ENCODE results near the gene AGO1. TPM values are rescaled to one million over a fixed set of nuclear protein-coding genes. Genes with fewer than 3 reads are reported as not detected.
"Not testable (repeated sequence)": the region's sequence is repeated elsewhere in the genome, so short reads cannot be mapped to it uniquely, and the experiment has no call there.

Gene AGO1
- polyA plus RNA-seq, 4 donors: 17.1 to 17.8 (median 17.4) TPM

GRCh38 chr1:35964277-35964676 lies 81.3 kb downstream of the AGO1 start:
- not testable (repeated sequence) for DNase-seq (ENCODE audit: low read depth in 4 of 4, low spot score in 3 of 4)

- no peak for DNase-seq (ENCODE audit: low read depth in 4 of 4, low spot score in 3 of 4)
These were observed 85.4 kb downstream of the AGO1 start for GRCh38 chr1:35968396-35968795.

GRCh38 chr1:35971601-35972000 lies 88.6 kb downstream of the AGO1 start:
- no peak for DNase-seq (ENCODE audit: low read depth in 4 of 4, low spot score in 3 of 4)

- DNase-seq (ENCODE audit: low read depth in 4 of 4, low spot score in 3 of 4): not testable (repeated sequence)
These were observed 89.6 kb downstream of the AGO1 start for GRCh38 chr1:35972631-35973030.

- no peak for DNase-seq (ENCODE audit: low read depth in 4 of 4, low spot score in 3 of 4)
These were observed 97.1 kb downstream of the AGO1 start for GRCh38 chr1:35980090-35980489.

Other genes starting within 250 kb of the AGO1 start
- gene PSMB2, start 241.7 kb upstream of the AGO1 start, polyA plus RNA-seq (ENCODE audit: insufficient read length in 4 of 4): 10 to 100 TPM; 83.1 to 94.8 (median 90.1) TPM
- gene C1orf216, start 164.3 kb upstream of the AGO1 start, polyA plus RNA-seq (ENCODE audit: insufficient read length in 4 of 4): 1 to 10 TPM; 8.3 to 9.8 (median 8.7) TPM
- gene CLSPN, start 113.2 kb upstream of the AGO1 start, polyA plus RNA-seq (ENCODE audit: insufficient read length in 4 of 4): 10 to 100 TPM; 10.8 to 13.7 (median 12.0) TPM
- 10 to 100 TPM; 15.6 to 21.1 (median 18.4) TPM for gene AGO4, start 75.2 kb upstream of the AGO1 start, polyA plus RNA-seq (ENCODE audit: insufficient read length in 4 of 4)
- 10 to 100 TPM; 11.1 to 13.2 (median 12.1) TPM for gene AGO3, start 47.9 kb downstream of the AGO1 start, polyA plus RNA-seq (ENCODE audit: insufficient read length in 4 of 4)
- 10 to 100 TPM in 3 of 4 donors, 1 to 10 TPM in 1; 9.8 to 12.0 (median 10.6) TPM for gene TEKT2, start 200.9 kb downstream of the AGO1 start, polyA plus RNA-seq (ENCODE audit: insufficient read length in 4 of 4)
- gene ADPRS, start 205.7 kb downstream of the AGO1 start, polyA plus RNA-seq (ENCODE audit: insufficient read length in 4 of 4): 10 to 100 TPM; 31.6 to 38.0 (median 33.2) TPM
- 1 to 10 TPM; 1.4 to 3.8 (median 1.9) TPM for gene COL8A2, start 242.0 kb downstream of the AGO1 start, polyA plus RNA-seq (ENCODE audit: insufficient read length in 4 of 4)

Data from right renal pelvis (tissue), 4 donors.